Measurements from ENCODE around the gene PROKR1.
"Not testable (repeated sequence)": the region's sequence is repeated elsewhere in the genome, so short reads cannot be mapped to it uniquely, and the experiment has no call there.

Gene PROKR1
- long read RNA-seq, result 0 reads

GRCh38 chr2:68643011-68643873, at the start of gene PROKR1:
TSS of gene PROKR1 (plus strand) at chr2:68643579. CDS start at chr2:68645822, 2,243 bp downstream.
- no peak for TF ChIP-seq SPI1 (IDR thresholded peaks at IDR 0.05; ENCODE audit: borderline replicate concordance, low read depth)
- TF ChIP-seq POLR2AphosphoS5 (IDR thresholded peaks at IDR 0.05; ENCODE audit: low read depth), result no peak
- no peak for TF ChIP-seq REST (IDR thresholded peaks at IDR 0.05; ENCODE audit: insufficient replicate concordance, low read depth)
- TF ChIP-seq, protein P1, sequence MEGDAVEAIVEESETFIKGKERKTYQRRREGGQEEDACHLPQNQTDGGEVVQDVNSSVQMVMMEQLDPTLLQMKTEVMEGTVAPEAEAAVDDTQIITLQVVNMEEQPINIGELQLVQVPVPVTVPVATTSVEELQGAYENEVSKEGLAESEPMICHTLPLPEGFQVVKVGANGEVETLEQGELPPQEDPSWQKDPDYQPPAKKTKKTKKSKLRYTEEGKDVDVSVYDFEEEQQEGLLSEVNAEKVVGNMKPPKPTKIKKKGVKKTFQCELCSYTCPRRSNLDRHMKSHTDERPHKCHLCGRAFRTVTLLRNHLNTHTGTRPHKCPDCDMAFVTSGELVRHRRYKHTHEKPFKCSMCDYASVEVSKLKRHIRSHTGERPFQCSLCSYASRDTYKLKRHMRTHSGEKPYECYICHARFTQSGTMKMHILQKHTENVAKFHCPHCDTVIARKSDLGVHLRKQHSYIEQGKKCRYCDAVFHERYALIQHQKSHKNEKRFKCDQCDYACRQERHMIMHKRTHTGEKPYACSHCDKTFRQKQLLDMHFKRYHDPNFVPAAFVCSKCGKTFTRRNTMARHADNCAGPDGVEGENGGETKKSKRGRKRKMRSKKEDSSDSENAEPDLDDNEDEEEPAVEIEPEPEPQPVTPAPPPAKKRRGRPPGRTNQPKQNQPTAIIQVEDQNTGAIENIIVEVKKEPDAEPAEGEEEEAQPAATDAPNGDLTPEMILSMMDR (IDR thresholded peaks at IDR 0.05; ENCODE audit: insufficient read depth, low read length), result no peak
- TF ChIP-seq GABPA (IDR thresholded peaks at IDR 0.05; ENCODE audit: low read depth), result no peak
- Histone ChIP-seq H3K27ac (replicated peaks) (no peak within 1 kb of the TSS), H3K27me3 (ENCODE audit: insufficient read depth, poor library complexity, severe bottlenecking) (peaks cover 25% of the 10 kb centered on the region), H3K4me3 (replicated peaks; ENCODE audit: insufficient read depth, low read length) (peak within 1 kb of the TSS; percentile 37)
- peak in 1 of 2 experiments; percentile 38 for DNase-seq (ENCODE audit: low read depth in 1 of 2, low spot score in 1 of 2)

DNA sequence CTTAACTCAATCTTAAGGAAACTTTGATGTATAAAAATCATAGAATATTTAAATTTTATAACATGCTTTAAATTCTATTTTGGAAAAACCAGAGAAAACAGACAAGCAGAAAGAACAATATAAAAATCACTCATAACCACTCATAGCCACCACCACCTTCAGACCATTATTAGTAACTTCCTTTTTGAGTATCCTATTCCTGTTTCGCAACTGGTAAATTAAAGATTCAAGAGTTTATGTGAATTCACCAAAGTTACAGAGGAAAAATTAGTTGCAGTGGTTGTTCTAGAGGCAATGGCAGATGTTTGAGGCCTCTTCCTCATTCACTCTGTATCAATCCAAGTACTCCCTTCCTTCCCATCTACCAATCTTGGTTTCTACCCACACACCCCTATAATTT, 49.3 kb upstream of the PROKR1 start:
- peak in 1 of 2 experiments; percentile 13 for DNase-seq (ENCODE audit: low read depth in 1 of 2, low spot score in 1 of 2)
- Histone ChIP-seq H3K4me3 (replicated peaks; ENCODE audit: insufficient read depth, low read length) (no peak overlapping the region), H3K27ac (replicated peaks) (no peak overlapping the region), H3K27me3 (ENCODE audit: insufficient read depth, poor library complexity, severe bottlenecking) (no peaks in the 10 kb centered on the region)
- TF ChIP-seq GABPA (IDR thresholded peaks at IDR 0.05; ENCODE audit: low read depth), result no peak
- peak; percentile 34; the same call in 1 of the 2 replicates for TF ChIP-seq SPI1 (IDR thresholded peaks at IDR 0.05; ENCODE audit: borderline replicate concordance, low read depth)

DNA sequence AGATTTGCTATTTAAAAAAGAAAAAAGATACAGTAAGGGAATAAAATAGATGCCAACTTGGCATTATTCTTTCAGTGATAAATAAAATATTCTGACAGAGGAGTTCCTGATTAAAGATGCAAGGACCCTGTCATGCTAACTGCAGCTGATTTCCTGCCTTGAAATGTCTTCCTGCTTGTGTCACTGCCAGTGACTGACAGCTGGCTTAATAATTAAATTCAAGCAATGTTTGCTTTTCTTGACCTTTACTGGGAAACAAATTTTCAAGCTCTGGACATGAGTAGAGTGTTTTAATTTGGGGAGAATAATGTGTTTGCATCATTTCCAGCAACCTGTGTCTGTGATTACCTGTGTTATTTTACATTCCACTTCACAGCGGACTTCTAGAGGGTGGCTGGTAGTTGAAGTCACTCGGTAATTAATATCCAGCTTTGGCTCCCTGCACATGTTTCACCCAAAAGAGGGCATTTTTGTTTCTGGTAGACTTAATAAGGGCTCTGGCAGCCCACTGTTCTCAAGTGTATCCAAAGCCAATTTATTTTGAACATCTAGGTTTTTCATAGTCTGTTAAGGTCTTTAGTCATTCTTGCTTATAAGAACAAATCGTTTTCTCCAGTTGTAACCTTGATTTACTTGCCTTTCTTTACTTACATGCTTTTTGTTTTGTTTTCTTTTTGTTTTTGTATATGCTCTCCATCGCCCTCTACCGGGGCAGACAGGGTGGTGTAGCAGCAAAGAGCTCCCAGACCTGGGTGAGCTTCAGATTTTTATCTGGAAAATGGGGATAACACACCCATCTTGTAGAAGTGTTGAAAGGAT, 48.5 kb upstream of the PROKR1 start:
- no peaks in the 10 kb centered on the region for H3K27me3 ChIP-seq (ENCODE audit: insufficient read depth, poor library complexity, severe bottlenecking)
- DNase-seq (ENCODE audit: low read depth in 1 of 2, low spot score in 1 of 2), result peak; percentile 5 to 48
- no peak overlapping the region for H3K4me3 ChIP-seq (replicated peaks; ENCODE audit: insufficient read depth, low read length)
- TF ChIP-seq, protein P1 (IDR thresholded peaks at IDR 0.05; ENCODE audit: insufficient read depth, low read length), result peak; percentile 53
- no peak for TF ChIP-seq REST (IDR thresholded peaks at IDR 0.05; ENCODE audit: insufficient replicate concordance, low read depth)
- H3K27ac ChIP-seq (replicated peaks), result no peak overlapping the region

- not testable (repeated sequence) for H3K4me3 ChIP-seq (replicated peaks; ENCODE audit: insufficient read depth, low read length); DNase-seq (ENCODE audit: low read depth in 1 of 2, low spot score in 1 of 2); H3K27me3 ChIP-seq (ENCODE audit: insufficient read depth, poor library complexity, severe bottlenecking); H3K27ac ChIP-seq (replicated peaks)
These were observed 47.9 kb upstream of the PROKR1 start for GRCh38 chr2:68595493-68595785.

GRCh38 chr2:68600495-68600894, 42.9 kb upstream of the PROKR1 start:
- H3K27me3 ChIP-seq (ENCODE audit: insufficient read depth, poor library complexity, severe bottlenecking); H3K4me3 ChIP-seq (replicated peaks; ENCODE audit: insufficient read depth, low read length); H3K27ac ChIP-seq (replicated peaks); DNase-seq (ENCODE audit: low read depth in 1 of 2, low spot score in 1 of 2): not testable (repeated sequence)
